NCI-H82 treated with DMSO at 0.1 percent for 48 hours (cell line): Measurements from ENCODE around the gene PRR13.
"Not testable (repeated sequence)": the region's sequence is repeated elsewhere in the genome, so short reads cannot be mapped to it uniquely, and the experiment has no call there.

Experiments used
- DNase-seq: peaks from one replicate; lab custom pipeline; 2025; ENCODE audit not compliant: unreplicated experiment; lab: John Stamatoyannopoulos, UW

Gene PRR13

GRCh38 chr12:53435326-53435725 is 6.2 kb upstream of the PRR13 start:
- DNase-seq, result not testable (repeated sequence)

DNA sequence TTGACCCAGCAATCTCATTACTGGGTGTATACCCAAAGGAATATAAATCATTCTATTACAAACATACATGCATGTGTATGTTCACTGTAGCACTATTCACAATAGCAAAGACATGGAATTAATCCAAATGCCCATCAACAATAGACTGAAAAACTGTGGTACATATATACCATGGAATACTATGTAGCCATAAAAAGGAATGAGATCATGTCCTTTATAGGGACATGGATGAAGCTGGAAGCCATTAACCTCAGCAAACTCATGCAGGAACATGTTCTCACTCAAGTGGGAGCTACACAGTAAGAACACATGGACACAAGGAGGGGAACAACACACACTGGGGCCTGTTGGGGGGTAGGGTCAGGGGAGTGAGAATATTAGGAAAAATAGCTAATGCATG is 2.0 kb upstream of the PRR13 start:
- DNase-seq, result not testable (repeated sequence)

- DNase-seq, result no peak
These were observed 2.4 kb downstream of the PRR13 start for GRCh38 chr12:53443955-53444354.

DNA sequence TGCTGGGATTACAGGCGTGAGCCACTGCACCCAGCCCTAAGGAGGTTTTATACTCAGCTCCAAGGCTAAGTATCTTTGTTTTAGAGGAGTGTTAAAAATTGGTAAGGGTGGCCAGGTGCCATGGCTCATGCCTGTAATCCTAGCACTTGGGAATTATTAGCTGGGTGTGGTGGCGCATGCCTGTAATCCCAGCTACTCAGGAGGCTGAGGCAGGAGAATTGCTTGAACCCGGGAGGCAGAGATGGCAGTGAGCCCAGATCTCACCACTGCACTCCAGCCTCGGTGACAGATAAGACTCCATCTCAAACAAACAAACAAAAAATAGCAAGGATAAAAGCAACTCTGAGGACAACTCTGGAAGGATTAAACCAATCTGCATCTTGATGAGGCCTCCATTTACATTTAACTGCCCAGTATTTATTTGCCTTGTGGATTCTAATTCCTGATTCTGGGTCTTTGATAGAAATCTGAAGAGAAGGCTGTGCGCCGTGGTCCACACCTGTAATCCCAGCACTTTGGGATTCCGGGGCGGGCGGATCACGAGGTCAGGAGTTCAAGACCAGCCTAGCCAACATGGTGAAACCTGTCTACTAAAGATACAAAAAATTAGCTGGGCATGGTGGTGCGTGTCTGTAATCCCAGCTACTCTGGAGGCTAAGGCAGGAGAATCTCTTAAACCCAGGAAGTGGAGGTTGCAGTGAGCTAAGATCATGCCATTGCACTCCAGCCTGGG is 3.2 kb downstream of the PRR13 start:
- DNase-seq, result not testable (repeated sequence)

GRCh38 chr12:53450936-53451335 is 9.4 kb downstream of the PRR13 start:
- DNase-seq, result no peak

- peak; percentile 99 for DNase-seq
These were observed 10.2 kb downstream of the PRR13 start, which contains the start of gene PCBP2 for GRCh38 chr12:53451661-53452158. Gene PCBP2, plus strand, starts transcription at chr12:53452102. Its CDS starts 2,699 bp downstream, at chr12:53454801.

DNA sequence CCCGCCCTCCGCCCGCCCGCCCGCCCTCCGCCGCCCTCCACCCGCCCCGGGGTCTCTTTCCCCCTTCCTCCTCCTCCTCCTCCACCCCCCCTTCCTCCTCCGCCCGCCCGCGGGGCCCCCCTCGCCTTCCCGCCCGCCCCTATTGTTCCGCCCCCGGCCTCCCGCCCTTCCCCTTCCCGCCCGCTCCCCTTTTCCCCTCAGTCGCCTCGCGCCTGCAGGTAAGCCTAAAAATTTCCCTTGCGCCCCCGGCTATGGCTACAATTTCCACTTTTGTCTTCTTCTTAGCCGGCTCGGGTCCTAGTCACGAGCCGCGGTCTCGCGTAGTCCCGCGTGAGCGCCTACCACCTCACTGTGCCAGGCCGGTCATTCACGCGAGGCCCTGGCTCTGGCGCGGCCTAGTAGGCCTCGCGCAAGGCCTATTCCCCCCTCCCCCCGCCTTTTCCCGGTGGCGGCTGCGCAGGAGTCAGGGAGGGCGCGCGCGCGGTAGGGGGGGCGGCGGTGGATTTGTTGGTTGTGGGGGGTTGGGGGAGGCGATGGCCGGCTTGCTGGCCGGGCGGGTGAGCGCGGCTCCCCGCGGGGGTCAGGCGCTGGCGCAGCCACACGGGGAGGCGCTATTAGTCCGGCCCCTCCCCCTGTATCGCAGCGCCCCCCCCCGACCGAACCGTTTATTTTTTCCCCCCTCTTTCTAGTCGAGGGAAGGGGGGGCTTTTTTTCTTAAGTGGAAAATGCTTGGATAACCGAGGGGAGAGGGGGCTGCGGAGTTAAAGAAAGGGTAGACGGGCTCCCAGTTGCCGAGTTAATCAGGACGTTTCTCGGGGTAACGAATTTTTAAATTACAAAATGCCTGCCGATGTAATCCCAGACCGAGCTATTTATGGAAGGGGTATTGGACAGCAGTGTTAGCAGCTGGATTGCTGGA is 10.9 kb downstream of the PRR13 start:
- peak; percentile 18 for DNase-seq

- no peak for DNase-seq
These were observed 12.6 kb downstream of the PRR13 start for GRCh38 chr12:53453953-53454640.

- peak; percentile 72 for DNase-seq
These were observed 13.2 kb downstream of the PRR13 start for GRCh38 chr12:53454707-53455106.

DNA sequence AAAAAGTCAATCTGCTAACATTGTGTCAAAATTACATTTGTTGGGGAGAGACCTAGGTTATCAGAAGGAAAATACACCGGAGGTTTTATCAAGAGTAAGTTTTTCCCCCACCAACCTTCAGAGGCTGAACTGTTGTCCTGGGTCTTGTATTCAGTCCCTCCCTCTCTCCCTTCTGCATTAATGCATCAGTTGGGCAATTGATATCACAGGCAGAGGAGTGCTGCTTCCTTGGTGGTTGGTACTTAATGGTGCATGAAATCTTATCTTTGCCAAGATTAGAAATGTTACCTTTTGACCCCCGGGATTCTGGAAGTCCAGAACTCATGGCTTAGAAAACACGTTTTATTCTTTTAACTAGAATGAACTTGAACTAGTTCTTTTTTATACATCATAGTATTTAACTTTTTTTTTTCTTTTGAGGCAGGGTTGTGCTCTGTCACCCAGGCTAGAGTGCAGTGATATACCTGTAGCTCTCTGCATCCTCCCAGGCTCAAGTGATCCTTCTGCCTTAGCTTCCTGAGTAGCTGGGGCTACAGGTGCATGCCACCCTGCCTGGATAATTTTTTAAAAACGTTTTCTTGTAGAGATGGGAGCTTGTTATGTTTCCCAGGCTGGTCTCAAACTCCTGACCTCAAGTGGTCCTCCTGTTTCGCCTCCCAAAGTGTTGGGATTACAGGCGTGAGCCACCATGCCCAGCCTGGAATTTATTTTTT is 15.3 kb downstream of the PRR13 start:
- no peak for DNase-seq

GRCh38 chr12:53459097-53459496 is 17.6 kb downstream of the PRR13 start:
- DNase-seq, result no peak

DNA sequence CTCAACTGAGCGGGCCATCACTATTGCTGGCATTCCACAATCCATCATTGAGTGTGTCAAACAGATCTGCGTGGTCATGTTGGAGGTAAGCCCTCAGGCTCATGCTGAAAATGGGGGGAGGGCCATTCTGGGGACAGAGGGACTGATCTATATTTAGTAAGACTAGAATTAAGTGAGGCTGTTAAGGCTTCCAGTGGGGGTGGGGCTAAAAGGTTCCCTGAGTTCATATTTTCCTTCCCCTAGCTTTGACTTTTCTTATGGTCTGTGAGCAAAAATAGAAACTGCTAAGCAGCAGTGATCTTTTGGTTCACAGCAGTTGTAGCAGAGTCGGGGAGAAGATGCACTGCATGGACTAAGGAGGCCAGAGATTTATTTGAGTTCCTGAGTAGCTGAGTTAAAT is 19.5 kb downstream of the PRR13 start:
- no peak for DNase-seq

DNA sequence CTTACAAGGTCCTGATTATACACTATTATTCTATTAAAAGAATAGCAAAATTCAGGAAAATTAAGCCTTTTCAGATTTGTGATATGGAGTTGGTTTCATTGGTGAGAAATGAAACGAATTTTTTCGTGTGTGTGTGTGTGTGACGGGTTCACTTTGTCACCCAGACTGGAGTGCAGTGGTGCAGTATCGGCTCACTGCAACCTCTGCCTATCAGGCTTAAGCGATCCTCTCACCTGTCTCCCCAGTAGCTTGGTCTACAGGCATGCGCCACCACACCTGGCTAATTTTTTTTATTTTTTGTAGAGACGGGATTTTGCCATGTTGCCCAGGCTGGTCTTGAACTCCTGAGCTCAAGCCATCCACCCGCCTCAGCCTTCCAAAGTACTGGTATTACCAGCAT is 20.1 kb downstream of the PRR13 start:
- DNase-seq, result no peak

- DNase-seq, result no peak
These were observed 21.4 kb downstream of the PRR13 start for GRCh38 chr12:53462935-53463334.

- DNase-seq, result no peak
These were observed 22.4 kb downstream of the PRR13 start for GRCh38 chr12:53463802-53464560.

GRCh38 chr12:53464685-53465418 is 23.3 kb downstream of the PRR13 start:
- DNase-seq, result no peak

- DNase-seq, result no peak
These were observed 24.1 kb downstream of the PRR13 start for GRCh38 chr12:53465679-53466078.

DNA sequence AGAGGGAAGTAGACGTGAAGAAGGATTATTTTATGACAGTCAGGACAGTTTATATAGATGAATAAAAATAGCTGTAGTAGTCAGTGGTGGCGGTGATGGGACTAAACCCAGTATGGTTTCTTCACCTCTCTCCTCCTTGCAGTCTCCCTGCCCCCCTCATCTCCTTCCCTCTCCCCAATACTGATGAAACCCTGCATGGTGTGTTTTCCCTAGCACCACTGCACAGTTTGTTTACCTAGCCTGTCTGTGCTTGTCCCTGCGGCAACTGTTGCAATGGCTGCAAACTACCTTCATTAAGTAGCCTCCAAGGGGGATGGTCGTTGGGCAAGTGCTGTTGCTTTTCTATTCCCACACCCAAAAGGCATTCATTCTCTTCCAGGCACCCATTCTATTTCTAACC is 25.1 kb downstream of the PRR13 start:
- no peak for DNase-seq

DNA sequence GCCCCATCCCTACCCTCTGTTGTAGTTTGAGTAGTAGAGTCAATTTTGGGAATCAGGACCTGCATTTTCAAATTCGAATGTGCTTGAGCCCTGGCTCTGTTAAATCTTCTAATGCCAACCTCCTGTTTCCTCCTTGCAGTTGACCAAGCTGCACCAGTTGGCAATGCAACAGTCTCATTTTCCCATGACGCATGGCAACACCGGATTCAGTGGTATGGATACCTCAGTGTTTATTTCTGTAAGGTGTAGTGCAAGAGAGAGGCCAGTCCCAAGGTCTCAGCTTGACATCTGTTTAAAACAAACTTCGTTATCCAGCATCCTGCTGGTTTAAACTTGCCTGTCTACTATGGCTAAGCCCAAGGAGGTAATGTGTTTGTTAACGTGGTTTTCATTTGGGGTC is 25.5 kb downstream of the PRR13 start:
- no peak for DNase-seq
